Measurements from ENCODE around the gene ADIPOR2. TPM values are rescaled to one million over a fixed set of nuclear protein-coding genes. Genes with fewer than 3 reads are reported as not detected.

The ADIPOR2 gene
- total RNA-seq, 1 experiment from 2014 or later = 45.3 TPM

DNA sequence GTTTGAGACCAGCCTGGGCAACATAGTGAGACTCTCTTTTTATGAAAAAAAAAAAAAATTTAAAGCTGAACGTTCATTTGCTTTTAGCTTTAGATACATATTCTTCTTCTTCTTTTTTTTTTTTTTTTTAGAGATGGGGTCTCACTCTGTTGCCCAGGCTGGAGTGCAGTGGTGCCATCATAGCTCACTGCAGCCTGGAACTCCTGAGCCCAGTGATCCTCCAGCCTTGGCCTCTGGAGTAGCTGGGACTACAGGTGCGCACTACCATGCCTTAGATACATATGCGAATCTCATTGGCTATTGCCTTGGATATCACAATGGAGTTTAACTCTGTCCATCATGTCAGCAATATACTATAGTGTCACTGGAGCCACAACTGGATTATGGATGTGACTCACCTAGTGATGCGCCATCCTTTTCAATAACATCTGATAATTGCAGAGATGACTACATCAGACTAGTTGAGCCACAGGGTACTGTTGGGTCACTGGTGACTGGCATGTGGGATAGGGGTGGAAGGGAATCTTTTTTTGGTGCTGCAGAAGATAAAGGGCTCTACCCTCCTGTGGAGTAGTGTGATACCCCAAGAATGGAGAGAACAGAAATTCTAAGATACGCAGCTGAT lies 2.7 kb upstream of the ADIPOR2 start:
- WGBS (ENCODE audit: extremely low coverage, insufficient read length, low lambda C conversion rate) = no CpG with 5 or more reads among the region's 5 CpGs
- peaks cover 5% of the 10 kb centered on the region for H3K23me2 ChIP-seq (ENCODE audit: insufficient read length, low read depth, low read length, poor library complexity, severe bottlenecking)
- no peak overlapping the region for H2AK5ac ChIP-seq (ENCODE audit: insufficient read length, low read length)
- no peak overlapping the region for H3K4ac ChIP-seq (ENCODE audit: low read depth, low read length)
- no peaks in the 10 kb centered on the region for H3K4me1 ChIP-seq (ENCODE audit: insufficient read depth, low read length)
- no peak overlapping the region for H4K8ac ChIP-seq (replicated peaks; ENCODE audit: insufficient read length, low read depth, low read length)
- no peak overlapping the region for H4K91ac ChIP-seq (ENCODE audit: insufficient read length, low read depth, low read length)
- no peak overlapping the region for H2AFZ ChIP-seq (ENCODE audit: low read length)
- Mint-ChIP-seq H3K9me3 (no peaks in the 10 kb centered on the region), H3K36me3 (ENCODE audit: insufficient read depth in 1 of 3, low read depth in 3 of 3) (peaks cover 0 to 6% (median 2%) of the 10 kb centered on the region in 3 experiments; a peak in 2 of 7 replicates), H3K4me3 (no peak overlapping the region), H3K27me3 (ENCODE audit: low read depth) (peaks cover 2% of the 10 kb centered on the region), H3K27ac (no peak overlapping the region), H3K4me1 (peaks cover 14 to 15% of the 10 kb centered on the region in 2 experiments)
- no peak overlapping the region for H3K23ac ChIP-seq (ENCODE audit: insufficient read length, low read depth, low read length)
- H3K9me3 ChIP-seq (ENCODE audit: control insufficient read depth, low read depth, low read length) = no peaks in the 10 kb centered on the region
- TF ChIP-seq, protein P1, sequence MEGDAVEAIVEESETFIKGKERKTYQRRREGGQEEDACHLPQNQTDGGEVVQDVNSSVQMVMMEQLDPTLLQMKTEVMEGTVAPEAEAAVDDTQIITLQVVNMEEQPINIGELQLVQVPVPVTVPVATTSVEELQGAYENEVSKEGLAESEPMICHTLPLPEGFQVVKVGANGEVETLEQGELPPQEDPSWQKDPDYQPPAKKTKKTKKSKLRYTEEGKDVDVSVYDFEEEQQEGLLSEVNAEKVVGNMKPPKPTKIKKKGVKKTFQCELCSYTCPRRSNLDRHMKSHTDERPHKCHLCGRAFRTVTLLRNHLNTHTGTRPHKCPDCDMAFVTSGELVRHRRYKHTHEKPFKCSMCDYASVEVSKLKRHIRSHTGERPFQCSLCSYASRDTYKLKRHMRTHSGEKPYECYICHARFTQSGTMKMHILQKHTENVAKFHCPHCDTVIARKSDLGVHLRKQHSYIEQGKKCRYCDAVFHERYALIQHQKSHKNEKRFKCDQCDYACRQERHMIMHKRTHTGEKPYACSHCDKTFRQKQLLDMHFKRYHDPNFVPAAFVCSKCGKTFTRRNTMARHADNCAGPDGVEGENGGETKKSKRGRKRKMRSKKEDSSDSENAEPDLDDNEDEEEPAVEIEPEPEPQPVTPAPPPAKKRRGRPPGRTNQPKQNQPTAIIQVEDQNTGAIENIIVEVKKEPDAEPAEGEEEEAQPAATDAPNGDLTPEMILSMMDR (conservative IDR thresholded peaks at IDR 0.05) = no peak
- no peak overlapping the region for H2BK12ac ChIP-seq (ENCODE audit: insufficient read length, low read depth, low read length)
- H4K20me1 ChIP-seq (ENCODE audit: control insufficient read depth, insufficient read depth, insufficient read length) = no peaks in the 10 kb centered on the region
- no peak overlapping the region for H2BK120ac ChIP-seq (ENCODE audit: low read depth, low read length, poor library complexity, severe bottlenecking)
- H3K79me1 ChIP-seq (ENCODE audit: insufficient read depth, low read depth, low read length, poor library complexity, severe bottlenecking) = peaks cover 2% of the 10 kb centered on the region
- H4K5ac ChIP-seq (ENCODE audit: insufficient read length, low read depth, low read length) = no peak overlapping the region
- H3K9ac ChIP-seq (ENCODE audit: extremely low read depth, insufficient read length, low read length) = no peak overlapping the region
- H3K79me2 ChIP-seq (ENCODE audit: insufficient read depth, low read length) = peaks cover 10% of the 10 kb centered on the region; the same call in 1 of the 2 replicates
- no peak overlapping the region for H3T11ph ChIP-seq (ENCODE audit: low read length)
- no peak for DNase-seq
- H3K18ac ChIP-seq (ENCODE audit: insufficient read length, low read depth, low read length) = no peak overlapping the region
- H3K56ac ChIP-seq (ENCODE audit: insufficient read length, low read depth, low read length) = no peak overlapping the region
- no peak overlapping the region for H3K27ac ChIP-seq (ENCODE audit: insufficient read length, low read depth, low read length)
- H2BK20ac ChIP-seq (ENCODE audit: low read depth, low read length, poor library complexity, severe bottlenecking) = no peak overlapping the region
- no peak overlapping the region for H2BK5ac ChIP-seq (ENCODE audit: insufficient read length, low read length)
- no peak overlapping the region for H3K14ac ChIP-seq (ENCODE audit: insufficient read depth, low read length)
- no peaks in the 10 kb centered on the region for H3K27me3 ChIP-seq (ENCODE audit: insufficient read depth, low read length)
- H3K4me2 ChIP-seq (ENCODE audit: insufficient read depth, insufficient read length, low read length) = no peak overlapping the region
- no peak overlapping the region for H2BK15ac ChIP-seq (ENCODE audit: low read depth, low read length)
